GM21529 (cell line): Measurements from ENCODE around the gene PFKFB1.
"Not testable (repeated sequence)": the region's sequence is repeated elsewhere in the genome, so short reads cannot be mapped to it uniquely, and the experiment has no call there.

Experiments
- ATAC-seq: cut with Tn5 transposase; IDR thresholded peaks from one replicate; pipeline ENCODE4 v1.9.1; 2021; ENCODE audit not compliant: unreplicated experiment

PFKFB1 gene

DNA sequence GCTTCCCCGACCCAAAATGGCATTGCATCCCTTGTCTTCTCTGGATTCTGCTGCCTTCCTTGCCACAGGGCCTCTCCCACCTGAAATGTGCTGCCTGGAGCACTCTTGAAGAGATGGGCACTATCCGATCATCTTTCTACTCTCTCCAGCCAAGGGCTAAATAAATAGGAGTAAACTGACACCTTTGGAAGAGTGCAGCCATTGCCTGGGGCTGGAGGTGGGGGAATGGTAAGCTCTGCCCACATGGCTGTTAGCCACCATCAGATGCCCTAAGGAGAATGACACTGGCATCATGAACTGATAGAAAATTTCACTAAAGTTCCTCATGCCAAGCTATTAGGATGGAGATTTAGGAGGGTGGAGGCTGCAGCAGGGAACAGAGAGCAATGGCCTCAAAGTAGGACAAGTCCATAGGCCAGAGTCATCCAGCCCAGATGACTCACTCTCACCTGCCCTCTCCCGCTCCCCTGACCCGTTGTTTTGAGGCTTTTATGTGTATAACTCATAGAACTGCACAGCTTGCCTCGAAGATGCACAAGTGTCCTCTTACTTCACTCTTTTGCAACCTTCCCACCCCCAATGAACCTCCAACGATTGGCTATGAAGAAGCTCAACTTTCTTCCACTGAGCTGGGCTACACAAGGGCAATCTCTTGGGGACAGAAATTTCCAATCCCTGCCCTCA, 822 bp upstream of the PFKFB1 start:
- no peak for ATAC-seq

DNA sequence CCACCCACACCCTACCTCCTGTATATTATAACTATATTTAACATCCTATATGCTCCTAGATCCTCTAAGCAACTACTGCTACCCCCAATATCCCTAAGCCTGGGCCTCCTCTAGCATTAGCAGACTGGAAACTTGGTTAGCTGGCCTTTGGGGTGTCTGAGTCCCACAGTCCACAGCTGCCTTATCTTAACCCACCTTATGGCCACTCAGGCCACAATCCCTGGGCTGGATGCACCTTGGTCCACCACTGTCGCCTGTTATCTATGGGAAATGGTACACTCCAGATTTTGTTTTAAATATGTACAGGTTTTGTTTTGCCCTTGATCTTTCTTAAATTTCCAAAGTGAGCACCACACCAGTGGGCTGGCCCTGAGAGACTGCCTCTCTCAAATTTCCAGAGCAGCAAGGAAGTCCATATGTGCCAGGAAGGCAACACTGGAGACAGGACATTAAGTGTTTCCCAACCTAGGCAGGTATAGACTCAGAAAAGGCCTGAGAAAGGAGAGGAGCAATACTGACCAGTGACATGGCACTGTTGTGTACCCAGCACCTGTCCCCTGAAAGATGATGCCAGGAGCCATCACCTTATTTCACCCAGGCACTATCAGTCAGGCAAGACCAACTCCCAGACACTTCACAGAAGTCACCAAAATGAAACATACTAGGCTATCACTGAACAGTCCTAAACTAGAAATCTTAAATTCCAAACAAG, 921 bp downstream of the PFKFB1 start:
- ATAC-seq = no peak

DNA sequence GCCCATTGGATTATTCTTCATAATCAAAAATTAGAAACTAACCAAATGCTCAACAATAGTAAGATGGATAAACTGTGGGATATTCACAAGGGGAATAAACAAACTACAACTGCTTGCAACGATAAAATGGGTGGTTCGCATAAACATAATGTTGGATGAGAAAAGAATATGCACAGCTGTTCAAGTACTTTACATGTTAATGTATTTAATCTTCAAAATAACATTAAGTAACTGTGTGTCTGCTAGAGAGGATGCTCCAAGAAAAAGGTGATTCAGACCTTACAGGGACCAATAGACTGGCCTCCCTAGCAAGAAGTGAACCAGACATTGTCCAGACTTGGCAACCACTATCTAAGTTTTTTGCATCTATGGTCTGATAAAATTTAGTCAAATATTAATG, 2.3 kb downstream of the PFKFB1 start:
- ATAC-seq = no peak

DNA sequence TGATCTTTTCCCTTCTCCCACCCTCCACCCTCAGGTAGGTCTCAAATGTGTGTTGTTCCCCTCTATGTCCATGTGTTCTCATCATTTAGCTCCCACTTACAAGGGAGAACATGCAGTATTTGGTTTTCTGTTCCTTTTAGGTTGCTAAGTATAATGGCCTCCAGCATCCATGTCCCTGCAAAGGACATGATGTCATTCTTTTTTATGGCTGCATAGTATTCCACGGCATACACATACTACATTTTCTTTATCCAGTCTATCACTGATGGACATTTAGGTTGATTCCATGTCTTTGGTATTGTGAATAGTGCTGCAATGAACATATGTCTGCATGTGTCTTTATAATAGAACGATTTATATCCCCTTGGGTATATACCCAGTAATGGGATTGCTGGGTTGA, 10.7 kb downstream of the PFKFB1 start:
- not testable (repeated sequence) for ATAC-seq

DNA sequence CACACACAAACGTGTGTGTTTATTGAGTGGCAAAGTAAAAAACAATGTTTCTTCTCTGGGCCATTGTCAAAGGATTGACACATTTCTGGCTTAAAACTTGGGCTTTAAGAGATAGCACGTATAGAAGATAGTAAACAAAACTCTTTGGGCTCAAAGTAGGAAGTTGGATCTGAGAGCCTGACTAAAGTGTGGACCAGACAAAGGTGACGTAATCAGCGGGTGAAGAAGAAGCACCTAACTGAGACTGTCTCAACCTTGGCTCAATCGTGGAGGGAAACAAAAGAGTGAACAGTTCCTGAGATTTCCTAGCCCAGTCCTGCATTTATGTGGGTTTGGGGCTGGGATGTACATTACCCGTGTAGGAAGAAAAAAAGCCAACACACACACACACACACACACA, 13.7 kb downstream of the PFKFB1 start:
- ATAC-seq = no peak

DNA sequence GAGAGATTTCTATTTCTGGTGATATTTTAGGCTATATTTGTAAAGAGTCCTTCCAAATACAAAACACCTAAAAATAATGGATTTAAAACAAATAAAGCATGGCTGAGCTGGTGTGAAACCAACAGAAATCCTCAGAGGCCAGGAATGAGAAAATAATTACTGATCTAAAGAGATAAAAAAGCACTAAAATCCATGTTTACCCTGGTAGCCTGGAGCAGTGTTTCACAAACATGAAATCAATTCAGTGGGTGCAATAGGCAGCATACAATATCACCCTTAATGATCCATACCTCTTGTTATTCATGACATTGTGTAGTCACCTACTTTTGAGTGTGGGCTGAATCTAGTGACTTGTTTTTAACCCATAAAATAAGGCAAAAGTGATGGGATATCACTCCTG, 14.6 kb downstream of the PFKFB1 start:
- no peak for ATAC-seq

DNA sequence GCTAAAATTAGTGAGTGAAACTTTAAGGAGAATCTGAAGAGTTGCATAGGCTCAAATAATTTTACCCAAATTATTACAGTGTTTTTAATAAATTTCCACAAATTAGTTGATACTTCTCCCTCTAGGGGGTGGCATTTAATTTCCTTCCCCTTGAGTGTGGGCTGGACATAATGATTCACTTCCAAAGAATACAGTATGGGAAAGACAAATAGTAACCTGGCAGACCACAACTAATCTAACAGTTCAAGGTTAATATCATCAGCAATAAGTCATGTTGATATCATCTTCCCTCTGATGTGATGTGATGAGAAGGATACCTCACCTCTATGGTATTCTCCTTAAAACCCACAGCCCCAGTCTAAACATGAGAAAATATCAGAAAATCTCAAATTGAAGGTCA, 15.5 kb downstream of the PFKFB1 start:
- no peak for ATAC-seq

DNA sequence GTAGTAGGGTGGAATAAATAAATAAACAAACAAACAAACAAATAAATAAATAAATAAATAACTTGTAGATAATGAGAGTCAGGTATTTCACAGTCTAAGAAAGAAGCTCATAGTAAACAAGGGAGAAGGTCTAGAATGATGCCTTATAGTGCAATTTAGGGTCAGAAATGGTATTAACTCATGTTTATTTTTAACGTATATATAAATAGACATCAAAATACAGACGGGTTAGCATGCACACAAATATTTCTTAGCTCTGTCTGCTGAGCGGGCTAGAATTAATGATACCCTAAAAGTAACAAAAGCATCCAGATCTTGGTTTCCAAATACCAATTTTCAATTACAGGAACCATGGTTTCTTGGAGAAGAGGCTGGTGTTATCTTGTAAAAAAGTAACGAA, 16.6 kb downstream of the PFKFB1 start:
- no peak for ATAC-seq

DNA sequence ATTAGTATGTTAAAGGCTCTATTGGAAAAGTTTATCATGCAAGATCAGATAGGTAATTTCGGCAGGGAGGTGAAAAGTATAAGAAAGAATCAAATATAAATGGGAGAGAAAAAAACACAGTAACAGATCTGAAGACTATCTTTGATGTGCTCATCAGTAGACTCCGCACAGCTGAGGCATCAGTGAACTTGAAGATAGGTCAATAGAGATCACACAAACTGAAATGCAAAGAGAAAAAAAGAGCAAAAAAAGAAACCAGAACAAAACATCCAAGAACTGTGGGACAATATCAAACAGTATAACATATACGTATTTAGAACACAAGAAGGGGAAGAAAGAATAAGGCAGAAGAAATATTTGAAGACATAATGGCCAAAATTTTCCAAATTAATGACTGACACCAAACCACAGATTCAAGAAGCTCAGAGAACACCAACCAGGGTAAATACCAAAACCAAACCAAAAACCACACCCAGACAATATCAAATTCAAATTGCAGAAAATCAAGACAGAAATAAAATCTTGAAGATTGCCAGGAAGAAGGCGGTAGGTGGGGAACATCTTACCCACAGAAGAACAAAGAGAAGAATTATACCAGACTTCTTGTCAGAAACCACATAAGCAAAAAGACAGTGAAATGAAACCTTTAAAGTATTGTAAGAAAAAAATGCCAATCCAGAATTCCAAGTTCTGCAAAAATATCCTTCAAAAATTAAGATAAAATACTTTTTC, 29.1 kb downstream of the PFKFB1 start:
- ATAC-seq = no peak

DNA sequence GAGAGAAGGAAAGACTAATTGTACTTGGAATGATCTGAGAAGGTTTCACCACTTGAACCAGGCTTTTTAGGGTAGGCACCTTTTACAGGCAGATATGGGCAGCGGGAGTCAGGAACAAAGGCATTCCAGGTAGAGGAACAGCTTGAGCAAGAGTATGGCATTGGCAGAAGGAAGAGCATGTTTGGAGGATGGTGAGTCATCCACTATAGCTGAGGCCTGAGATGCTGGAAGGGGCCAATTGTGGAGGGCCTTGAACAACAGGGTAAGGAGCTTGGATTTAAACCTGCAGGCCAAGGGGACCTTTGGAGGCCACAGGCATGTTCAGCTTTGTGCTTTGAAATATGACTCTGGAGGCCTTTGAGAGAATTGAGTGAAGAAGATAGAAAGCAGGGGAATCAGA, 32.2 kb downstream of the PFKFB1 start:
- no peak for ATAC-seq

DNA sequence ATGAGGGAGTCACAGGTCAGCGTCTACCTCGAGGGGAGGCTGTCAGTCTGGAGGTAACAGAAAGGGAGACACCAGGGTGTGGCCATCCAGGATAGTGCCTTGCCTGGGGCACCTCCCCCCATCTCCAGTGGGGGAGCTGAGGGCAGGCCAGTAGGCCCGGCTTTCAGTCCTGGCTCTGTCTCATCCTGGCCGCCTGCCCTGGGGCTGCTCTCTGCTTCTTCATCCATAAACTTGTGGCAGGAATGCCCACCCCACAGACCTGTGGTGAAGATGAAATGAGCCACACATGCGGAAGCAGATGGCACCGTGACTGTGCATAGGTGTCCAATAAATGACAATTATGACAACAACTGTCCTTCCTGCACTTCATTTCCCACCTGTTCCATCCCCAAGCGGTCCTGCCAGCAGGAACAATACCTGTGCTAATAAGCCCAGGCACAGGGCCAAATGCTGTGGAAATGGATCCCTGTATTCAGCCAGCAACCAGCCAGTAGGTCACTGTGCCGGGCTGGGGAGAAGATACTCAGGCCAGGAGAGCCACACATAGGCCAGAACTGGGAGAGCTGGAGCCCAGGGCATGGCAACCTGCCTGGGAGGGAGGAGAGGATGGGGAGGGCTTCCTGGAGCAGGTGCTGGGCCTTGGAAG, 43.1 kb downstream of the PFKFB1 start:
- ATAC-seq = no peak

DNA sequence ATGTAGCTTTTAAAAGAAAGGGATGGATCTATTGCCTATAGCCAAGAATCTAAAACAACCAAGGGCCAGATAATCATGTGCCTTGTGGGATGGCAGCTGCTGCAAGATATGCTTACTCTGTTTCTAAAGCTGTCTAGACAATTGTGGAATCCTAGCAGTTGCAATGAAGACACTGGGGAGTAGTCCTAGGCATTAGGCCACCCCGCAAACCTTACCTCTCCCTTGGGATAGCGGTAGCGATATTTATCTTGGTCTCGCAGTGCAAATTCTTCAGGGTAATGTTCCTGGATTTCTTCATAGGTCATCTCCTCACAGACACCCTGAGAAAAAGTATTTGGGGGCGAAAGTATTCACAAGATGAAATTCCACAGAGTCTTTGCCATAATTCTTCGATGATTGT, 48.8 kb downstream of the PFKFB1 start:
- ATAC-seq = no peak

DNA sequence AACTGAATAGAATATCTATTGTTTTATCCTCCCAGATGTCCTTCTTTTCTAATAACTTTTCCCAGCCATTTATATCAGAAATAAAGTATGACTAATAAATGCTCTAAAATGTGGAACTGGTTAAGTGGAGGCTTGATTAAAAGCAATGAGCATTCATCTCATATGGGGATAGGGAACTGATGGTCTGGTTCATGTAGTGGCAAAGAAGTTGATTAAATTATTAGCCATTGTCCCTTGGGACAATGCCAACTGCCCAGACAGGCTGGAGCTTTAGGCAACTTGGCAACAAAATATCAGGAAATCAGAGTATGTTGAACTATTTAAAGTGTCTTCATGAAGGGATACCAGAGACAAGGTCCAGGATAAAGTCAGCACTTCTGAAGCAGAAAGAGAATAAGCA, 49.2 kb downstream of the PFKFB1 start:
- ATAC-seq = no peak

DNA sequence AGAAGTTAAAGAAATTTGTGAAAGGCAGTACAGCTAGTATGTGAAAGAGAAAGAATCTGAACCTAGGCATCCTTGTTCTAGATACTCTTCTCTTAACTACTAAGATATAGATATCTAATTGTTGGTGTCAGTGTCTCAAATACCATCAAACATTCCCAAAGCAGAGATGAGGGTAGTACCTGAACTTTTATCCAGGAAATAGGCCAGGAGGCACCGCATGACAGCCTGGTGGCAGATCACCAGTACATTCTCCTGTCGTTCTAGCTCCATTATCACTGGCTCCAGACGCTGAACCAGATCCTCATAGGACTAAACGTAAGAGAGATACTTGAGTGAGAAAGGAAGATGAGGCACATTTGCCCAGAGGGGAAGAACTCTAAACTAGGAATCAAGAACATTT, 56.6 kb downstream of the PFKFB1 start:
- no peak for ATAC-seq

DNA sequence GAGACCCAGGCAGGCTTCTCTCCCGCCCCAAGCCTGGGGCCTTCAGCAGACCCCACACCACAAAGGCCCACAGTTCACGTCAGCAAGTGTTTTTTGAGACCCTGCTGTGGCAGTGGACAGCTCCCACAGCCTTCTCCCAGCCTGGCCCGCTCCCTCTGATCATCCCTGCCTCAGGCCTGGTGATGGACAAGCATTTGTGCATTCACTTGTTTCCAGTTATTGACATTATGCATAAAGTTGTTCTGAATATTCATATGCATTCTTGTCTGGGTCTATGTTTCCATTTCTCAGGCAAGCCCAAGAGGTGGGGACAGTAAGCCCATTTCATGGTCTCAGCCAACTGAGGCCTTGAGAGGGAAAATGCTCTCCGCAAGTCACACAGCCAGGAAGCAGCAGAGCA, 58.7 kb downstream of the PFKFB1 start:
- no peak for ATAC-seq

DNA sequence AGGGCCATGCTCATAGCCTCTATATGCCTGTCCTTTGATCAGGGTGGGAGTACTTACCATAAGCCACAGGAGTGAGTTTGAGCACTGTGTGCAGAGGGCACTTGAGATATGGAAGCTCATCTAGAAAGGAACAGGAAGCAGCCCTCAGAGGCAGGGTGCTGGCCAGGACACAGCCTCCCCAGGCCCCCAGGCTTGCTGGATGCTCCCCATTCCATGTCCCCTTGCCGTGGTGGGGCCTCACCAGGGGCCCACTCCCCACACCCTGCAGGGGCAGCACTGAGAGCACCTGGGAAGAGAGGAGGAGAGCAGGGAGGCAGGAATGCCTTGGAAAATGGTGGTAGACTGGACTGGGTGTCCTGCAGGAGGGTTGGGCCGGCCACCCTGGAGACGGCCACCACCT, 59.1 kb downstream of the PFKFB1 start:
- no peak for ATAC-seq

DNA sequence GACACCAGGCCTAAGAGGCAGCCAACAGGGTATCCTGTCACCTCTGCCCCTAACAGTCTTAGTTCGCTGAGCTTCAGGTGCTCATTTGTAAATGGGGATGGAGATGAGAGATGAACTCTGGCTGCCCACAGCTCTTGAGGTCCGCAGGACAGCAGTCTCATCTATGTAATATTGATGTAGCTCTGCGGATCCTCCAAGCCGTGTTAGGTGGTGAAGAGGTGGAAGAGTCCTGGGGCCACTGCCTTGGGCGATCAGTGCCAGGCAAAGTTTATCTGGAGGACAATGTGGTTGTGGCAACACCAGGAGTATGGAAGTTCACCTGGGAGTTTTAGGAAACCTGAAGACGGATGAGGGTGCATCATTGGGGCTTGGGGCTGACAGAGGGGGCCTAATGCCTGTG, 59.9 kb downstream of the PFKFB1 start:
- no peak for ATAC-seq

DNA sequence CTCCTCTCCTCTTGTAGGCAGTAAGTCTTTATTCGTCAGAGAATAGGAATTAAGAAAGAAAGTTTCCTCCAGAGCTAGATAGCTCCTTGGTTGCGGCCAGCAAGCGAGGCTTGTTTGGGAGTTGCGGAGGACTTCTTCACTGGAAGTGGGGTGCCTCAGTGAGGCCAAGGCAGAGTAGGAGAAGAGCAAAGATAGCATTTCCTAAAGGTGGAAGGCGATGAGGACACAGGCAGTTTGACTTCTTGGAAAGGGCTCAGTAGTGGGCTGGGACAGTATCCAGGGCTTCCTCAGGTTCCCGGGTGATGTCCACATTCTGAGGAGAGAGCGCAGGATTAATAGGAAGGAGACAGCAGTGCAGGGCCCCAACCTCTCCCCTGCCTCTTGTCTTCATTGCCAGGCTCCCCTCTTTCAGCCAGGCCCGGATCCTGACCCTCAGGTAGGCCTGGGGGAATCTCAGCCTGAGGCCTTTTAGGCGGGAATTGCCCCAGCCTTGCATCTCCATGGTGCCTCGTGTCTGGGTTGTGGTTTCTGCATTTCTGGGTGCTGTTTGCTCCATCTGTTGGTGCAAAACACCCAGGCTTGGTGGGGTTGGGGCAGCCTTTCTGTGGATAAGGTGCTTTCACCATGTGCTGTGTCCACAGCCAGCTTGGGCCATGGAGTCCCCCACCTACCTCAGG, 60.7 kb downstream of the PFKFB1 start:
- ATAC-seq = no peak

DNA sequence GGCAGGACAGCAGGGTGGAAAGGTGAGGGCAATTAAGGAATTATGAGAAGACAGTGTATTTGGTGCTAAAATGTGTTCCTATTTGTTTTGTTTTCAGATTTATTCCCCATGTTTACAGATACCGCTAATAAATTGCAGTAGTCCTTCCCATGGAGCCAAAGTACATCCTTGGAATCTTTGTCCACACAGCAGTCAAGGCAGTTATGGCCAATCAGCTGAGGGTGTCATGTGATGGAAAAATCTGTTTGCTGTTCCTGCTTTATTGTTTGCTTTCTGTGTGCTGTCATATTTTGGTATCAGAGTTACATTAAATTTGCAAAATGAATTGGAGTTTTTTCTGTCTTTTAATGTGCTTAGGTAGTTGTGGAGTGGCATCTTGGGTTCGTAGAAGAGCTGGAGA, 62.9 kb downstream of the PFKFB1 start:
- ATAC-seq = no peak

DNA sequence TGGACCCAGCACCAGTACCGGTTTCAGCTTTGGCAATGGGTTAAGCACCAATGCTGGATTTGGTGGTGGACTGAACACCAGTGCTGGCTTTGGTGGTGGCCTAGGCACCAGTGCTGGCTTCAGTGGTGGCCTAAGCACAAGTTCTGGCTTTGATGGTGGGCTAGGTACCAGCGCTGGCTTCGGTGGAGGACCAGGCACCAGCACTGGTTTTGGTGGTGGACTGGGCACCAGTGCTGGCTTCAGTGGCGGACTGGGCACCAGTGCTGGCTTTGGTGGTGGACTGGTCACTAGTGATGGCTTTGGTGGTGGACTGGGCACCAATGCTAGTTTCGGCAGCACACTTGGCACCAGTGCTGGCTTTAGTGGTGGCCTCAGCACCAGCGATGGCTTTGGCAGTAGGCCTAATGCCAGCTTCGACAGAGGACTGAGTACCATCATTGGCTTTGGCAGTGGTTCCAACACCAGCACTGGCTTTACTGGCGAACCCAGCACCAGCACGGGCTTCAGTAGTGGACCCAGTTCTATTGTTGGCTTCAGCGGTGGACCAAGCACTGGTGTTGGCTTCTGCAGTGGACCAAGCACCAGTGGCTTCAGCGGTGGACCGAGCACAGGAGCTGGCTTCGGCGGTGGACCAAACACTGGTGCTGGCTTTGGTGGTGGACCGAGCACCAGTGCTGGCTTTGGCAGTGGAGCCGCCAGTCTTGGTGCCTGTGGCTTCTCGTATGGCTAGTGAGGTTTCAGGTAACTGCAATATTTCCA, 63.5 kb downstream of the PFKFB1 start:
- ATAC-seq = no peak

DNA sequence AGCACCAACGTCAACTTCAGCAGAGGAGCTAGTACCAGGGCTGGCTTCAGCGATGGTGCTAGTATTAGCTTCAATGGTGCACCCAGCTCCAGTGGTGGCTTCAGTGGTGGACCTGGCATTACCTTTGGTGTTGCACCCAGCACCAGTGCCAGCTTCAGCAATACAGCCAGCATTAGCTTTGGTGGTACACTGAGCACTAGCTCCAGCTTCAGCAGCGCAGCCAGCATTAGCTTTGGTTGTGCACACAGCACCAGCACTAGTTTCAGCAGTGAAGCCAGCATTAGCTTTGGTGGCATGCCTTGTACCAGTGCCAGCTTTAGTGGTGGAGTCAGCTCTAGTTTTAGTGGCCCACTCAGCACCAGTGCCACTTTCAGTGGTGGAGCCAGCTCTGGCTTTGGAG, 65.1 kb downstream of the PFKFB1 start:
- no peak for ATAC-seq
